DND-41 (cell line): Measurements from ENCODE around the gene GORASP2.

Experiments used
- CTCF ChIP-seq: IDR thresholded peaks from 2 replicates; pipeline ENCODE4 v1.5.1; 2012; ENCODE audit warnings: borderline replicate concordance, low read length, moderate library complexity, mild to moderate bottlenecking; ENCODE audit not compliant: poor library complexity, severe bottlenecking; ENCODE audit errors: extremely low read depth
- EZH2 ChIP-seq: IDR thresholded peaks from 3 replicates; pipeline ENCODE4 v1.6.1; 2012; ENCODE audit warnings: borderline replicate concordance, low read depth, mild to moderate bottlenecking, moderate library complexity, low read length, inconsistent platforms; ENCODE audit not compliant: severe bottlenecking

- TF ChIP-seq EZH2 (no peak), CTCF (no peak)
Observed at GRCh38 chr2:170975943-170976270, 46.9 kb downstream of the GORASP2 start.
